ENCODE measurements around the gene COPE. TPM values are rescaled to one million over a fixed set of nuclear protein-coding genes. Genes with fewer than 3 reads are reported as not detected.
"Not testable (repeated sequence)": the region's sequence is repeated elsewhere in the genome, so short reads cannot be mapped to it uniquely, and the experiment has no call there.

The COPE gene
- total RNA-seq (2014; rRNA removed; shearing (Covaris generic)), result 353 and 598 TPM in 2 replicates

- Histone ChIP-seq H3K27ac (peak within 1 kb of the TSS; percentile 92), H3K36me3 (peaks cover 72% of the 10 kb centered on the region)
- peak; percentile 99 for DNase-seq (ENCODE audit: low read depth in 1 of 2, low spot score in 2 of 2)
These were observed at the start of gene COPE, which contains the start of gene DDX49 for GRCh38 chr19:18919086-18919899. COPE (minus strand) TSS chr19:18919387; CDS start chr19:18919348, 39 bp downstream. DDX49 (plus strand) TSS chr19:18919715; CDS start chr19:18919742, 27 bp downstream.

GRCh38 chr19:18967358-18968146 is 48.4 kb upstream of the COPE start:
- Histone ChIP-seq H3K36me3 (no peaks in the 10 kb centered on the region), H3K9me3 (replicated peaks) (no peaks in the 10 kb centered on the region), H3K4me3 (no peak overlapping the region), H3K4me1 (replicated peaks) (peaks cover 32% of the 10 kb centered on the region), H3K27ac (no peak overlapping the region), H3K27me3 (replicated peaks) (no peaks in the 10 kb centered on the region)
- DNase-seq (ENCODE audit: low read depth in 1 of 2, low spot score in 2 of 2), result peak; percentile 49 to 55

More at GRCh38 chr19:18919086-18919899, at the start of gene COPE, which contains the start of gene DDX49:
- H3K9me3 ChIP-seq (replicated peaks), result no peaks in the 10 kb centered on the region
- no peaks in the 10 kb centered on the region for H3K27me3 ChIP-seq (replicated peaks)
- peak within 1 kb of the TSS; percentile 78 for H3K4me3 ChIP-seq
- H3K4me1 ChIP-seq (replicated peaks), result peaks cover 12% of the 10 kb centered on the region

- peaks cover 23% of the 10 kb centered on the region for H3K4me1 ChIP-seq (replicated peaks)
- H3K4me3 ChIP-seq, result no peak overlapping the region
- no peaks in the 10 kb centered on the region for H3K36me3 ChIP-seq
- H3K9me3 ChIP-seq (replicated peaks), result no peaks in the 10 kb centered on the region
- no peaks in the 10 kb centered on the region; the same call in 1 of the 2 replicates for H3K27me3 ChIP-seq (replicated peaks)
- DNase-seq (ENCODE audit: low read depth in 1 of 2, low spot score in 2 of 2), result no peak
- H3K27ac ChIP-seq, result no peak overlapping the region
These were observed 47.1 kb upstream of the COPE start for GRCh38 chr19:18966307-18966706.

GRCh38 chr19:18964121-18964520 is 44.9 kb upstream of the COPE start:
- Histone ChIP-seq H3K4me1 (replicated peaks) (peaks cover 9% of the 10 kb centered on the region), H3K9me3 (replicated peaks) (no peaks in the 10 kb centered on the region), H3K4me3 (no peak overlapping the region), H3K27ac (no peak overlapping the region), H3K27me3 (replicated peaks) (no peaks in the 10 kb centered on the region; the same call in 1 of the 2 replicates), H3K36me3 (no peaks in the 10 kb centered on the region)
- no peak for DNase-seq (ENCODE audit: low read depth in 1 of 2, low spot score in 2 of 2)

- H3K36me3 ChIP-seq, result no peaks in the 10 kb centered on the region
- H3K9me3 ChIP-seq (replicated peaks), result no peaks in the 10 kb centered on the region
- DNase-seq (ENCODE audit: low read depth in 1 of 2, low spot score in 2 of 2), result no peak
- H3K27me3 ChIP-seq (replicated peaks), result no peaks in the 10 kb centered on the region; the same call in none of the 2 replicates
- no peak overlapping the region for H3K27ac ChIP-seq
- no peak overlapping the region for H3K4me3 ChIP-seq
- peaks cover under 1% of the 10 kb centered on the region for H3K4me1 ChIP-seq (replicated peaks)
These were observed 42.8 kb upstream of the COPE start for GRCh38 chr19:18961767-18962620.

- Histone ChIP-seq H3K27me3 (replicated peaks) (no peaks in the 10 kb centered on the region; the same call in none of the 2 replicates), H3K4me3 (no peak overlapping the region), H3K36me3 (no peaks in the 10 kb centered on the region), H3K27ac (no peak overlapping the region), H3K4me1 (replicated peaks) (no peaks in the 10 kb centered on the region), H3K9me3 (replicated peaks) (no peaks in the 10 kb centered on the region)
- no peak for DNase-seq (ENCODE audit: low read depth in 1 of 2, low spot score in 2 of 2)
These were observed 41.2 kb upstream of the COPE start for GRCh38 chr19:18960370-18960769.

- no peak overlapping the region for H3K4me3 ChIP-seq
- no peaks in the 10 kb centered on the region for H3K4me1 ChIP-seq (replicated peaks)
- DNase-seq (ENCODE audit: low read depth in 1 of 2, low spot score in 2 of 2), result no peak
- H3K27me3 ChIP-seq (replicated peaks), result no peaks in the 10 kb centered on the region; the same call in 1 of the 2 replicates
- no peak overlapping the region for H3K27ac ChIP-seq
- no peaks in the 10 kb centered on the region for H3K9me3 ChIP-seq (replicated peaks)
- no peaks in the 10 kb centered on the region for H3K36me3 ChIP-seq
These were observed 35.9 kb upstream of the COPE start for GRCh38 chr19:18955042-18955441.

GRCh38 chr19:18954094-18954493 is 34.9 kb upstream of the COPE start:
- H3K36me3 ChIP-seq, result no peaks in the 10 kb centered on the region
- H3K4me1 ChIP-seq (replicated peaks), result no peaks in the 10 kb centered on the region
- no peak overlapping the region for H3K27ac ChIP-seq
- H3K4me3 ChIP-seq, result no peak overlapping the region
- no peaks in the 10 kb centered on the region for H3K9me3 ChIP-seq (replicated peaks)
- no peaks in the 10 kb centered on the region; the same call in 1 of the 2 replicates for H3K27me3 ChIP-seq (replicated peaks)
- no peak for DNase-seq (ENCODE audit: low read depth in 1 of 2, low spot score in 2 of 2)

- DNase-seq (ENCODE audit: low read depth in 1 of 2, low spot score in 2 of 2); H3K36me3 ChIP-seq; H3K9me3 ChIP-seq (replicated peaks); H3K27ac ChIP-seq; H3K27me3 ChIP-seq (replicated peaks); H3K4me1 ChIP-seq (replicated peaks); H3K4me3 ChIP-seq: not testable (repeated sequence)
These were observed 33.3 kb upstream of the COPE start for GRCh38 chr19:18952364-18953003.

GRCh38 chr19:18951721-18952281 is 32.6 kb upstream of the COPE start:
- Histone ChIP-seq H3K4me1 (replicated peaks) (no peaks in the 10 kb centered on the region), H3K36me3 (no peaks in the 10 kb centered on the region), H3K4me3 (no peak overlapping the region), H3K27ac (no peak overlapping the region), H3K9me3 (replicated peaks) (no peaks in the 10 kb centered on the region), H3K27me3 (replicated peaks) (no peaks in the 10 kb centered on the region)
- no peak for DNase-seq (ENCODE audit: low read depth in 1 of 2, low spot score in 2 of 2)

GRCh38 chr19:18949858-18950257 is 30.7 kb upstream of the COPE start:
- Histone ChIP-seq H3K4me1 (replicated peaks) (no peaks in the 10 kb centered on the region), H3K36me3 (no peaks in the 10 kb centered on the region), H3K27me3 (replicated peaks) (no peaks in the 10 kb centered on the region), H3K9me3 (replicated peaks) (no peaks in the 10 kb centered on the region), H3K4me3 (no peak overlapping the region), H3K27ac (no peak overlapping the region)
- no peak for DNase-seq (ENCODE audit: low read depth in 1 of 2, low spot score in 2 of 2)

- H3K36me3 ChIP-seq, result no peaks in the 10 kb centered on the region
- DNase-seq (ENCODE audit: low read depth in 1 of 2, low spot score in 2 of 2), result no peak
- no peak overlapping the region for H3K4me3 ChIP-seq
- H3K27ac ChIP-seq, result no peak overlapping the region
- H3K4me1 ChIP-seq (replicated peaks), result no peaks in the 10 kb centered on the region
- no peaks in the 10 kb centered on the region for H3K9me3 ChIP-seq (replicated peaks)
- H3K27me3 ChIP-seq (replicated peaks), result no peaks in the 10 kb centered on the region
These were observed 29.8 kb upstream of the COPE start for GRCh38 chr19:18948976-18949356.

All from SJSA1 (cell line).